NCI-H226 (cell line): ENCODE results near the gene ZNF775.

Source experiments
- DNase-seq: peaks from one replicate; pipeline ENCODE4 v3.0.0-alpha.2; 2015

Gene ZNF775

DNA sequence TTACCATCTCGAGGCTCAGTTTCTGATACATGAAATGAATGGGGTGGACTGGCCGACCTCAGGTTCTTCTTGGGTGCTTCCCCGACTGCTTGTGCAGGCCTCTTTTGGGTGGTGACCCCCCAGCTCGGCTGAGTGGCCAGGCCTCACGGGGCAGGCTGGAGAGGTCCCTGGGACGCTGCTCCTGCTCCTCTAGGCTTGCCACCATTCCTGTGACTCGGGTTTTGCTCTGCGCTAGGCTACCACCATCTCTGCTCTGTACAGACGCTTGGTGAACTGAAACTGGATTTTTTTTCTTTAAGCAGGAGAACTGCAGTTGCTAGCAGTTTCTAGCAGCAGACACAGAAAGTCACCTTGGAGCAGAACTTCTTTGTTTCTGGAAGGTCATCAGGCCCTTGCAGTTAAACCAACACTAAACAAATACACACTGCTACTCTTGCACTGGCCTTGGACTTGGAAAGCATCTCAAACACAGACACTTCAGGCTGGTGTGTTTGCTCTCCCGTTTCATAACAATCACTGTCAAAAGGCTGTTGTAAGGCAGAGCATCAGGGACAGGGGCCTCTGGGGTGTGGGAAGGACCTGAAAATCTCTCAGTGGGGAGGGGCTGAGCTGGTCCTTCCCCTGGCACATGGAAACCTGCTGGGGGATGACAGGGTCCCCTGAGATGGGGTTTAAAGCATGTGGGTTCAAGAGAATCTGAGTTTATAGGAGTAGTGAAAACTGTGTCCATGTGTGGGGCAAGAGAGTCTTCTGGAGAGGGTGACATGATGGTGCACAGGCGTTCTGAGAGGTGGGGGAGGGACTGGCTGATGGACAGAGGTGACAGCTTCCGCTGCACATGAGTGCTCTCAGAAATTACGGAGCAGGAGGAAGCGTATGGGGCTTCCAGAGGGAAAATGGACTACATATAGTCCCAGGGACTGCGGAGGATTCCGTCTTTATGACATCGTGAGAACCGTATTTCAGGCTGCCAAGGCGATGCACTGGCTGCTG lies 36.3 kb downstream of the ZNF775 start:
- no peak for DNase-seq

DNA sequence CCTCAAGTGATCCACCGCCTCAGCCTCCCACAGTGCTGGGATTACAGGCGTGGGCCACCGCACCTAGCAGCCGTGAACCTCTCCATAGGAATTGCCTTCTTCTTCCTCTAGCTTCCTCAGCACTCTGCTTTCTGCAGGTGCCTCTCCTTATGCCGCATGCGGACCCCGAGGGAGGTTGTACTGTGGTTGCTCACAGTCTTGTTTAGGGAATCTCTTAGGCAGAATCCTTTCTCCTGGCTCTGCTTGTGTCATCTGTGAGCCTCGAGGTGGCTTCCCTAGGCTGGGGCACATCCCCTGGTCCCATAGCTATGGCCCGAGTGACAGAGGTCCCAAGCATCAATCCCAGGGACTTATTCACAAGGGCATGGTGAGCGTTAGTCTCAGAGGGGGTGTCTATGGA lies 38.1 kb downstream of the ZNF775 start:
- DNase-seq: no peak

DNA sequence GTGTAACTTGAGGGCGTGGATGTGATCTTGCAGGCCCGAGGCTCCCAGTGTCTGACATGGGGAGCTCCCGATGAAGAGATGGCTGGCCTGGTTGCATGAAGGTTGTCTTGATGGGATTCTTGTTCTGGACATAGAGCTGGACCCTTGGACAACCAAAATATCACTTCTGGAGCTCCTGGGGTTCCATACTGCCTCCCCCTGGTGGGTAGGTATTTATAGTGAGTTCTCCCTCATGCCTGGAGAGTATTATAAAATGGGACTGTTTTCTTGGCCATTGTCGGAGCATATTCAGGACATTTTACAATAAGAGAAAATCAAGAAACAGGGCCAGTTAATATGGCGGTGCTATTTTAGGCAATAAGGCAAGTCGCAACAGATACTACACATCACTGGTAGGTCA lies 38.7 kb downstream of the ZNF775 start:
- no peak for DNase-seq

DNA sequence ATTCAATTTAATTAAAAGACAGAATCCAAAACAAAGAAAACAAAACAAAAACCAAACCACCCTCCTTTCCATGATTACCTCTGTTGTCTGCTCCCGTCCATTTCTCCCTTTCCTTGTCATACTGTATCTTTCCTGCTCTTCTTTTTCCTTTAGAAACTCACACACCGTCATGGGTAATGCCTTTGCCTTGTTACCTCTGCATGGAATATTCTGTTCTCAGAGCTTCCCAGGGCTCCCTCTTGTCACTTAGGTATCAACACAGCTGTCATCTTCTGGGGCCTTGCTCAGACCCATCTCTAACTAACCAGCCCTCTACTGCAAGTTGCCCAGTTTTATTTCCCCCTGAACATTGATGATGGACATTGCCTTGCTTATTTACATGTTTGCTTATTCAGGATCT lies 41.1 kb downstream of the ZNF775 start:
- no peak for DNase-seq

DNA sequence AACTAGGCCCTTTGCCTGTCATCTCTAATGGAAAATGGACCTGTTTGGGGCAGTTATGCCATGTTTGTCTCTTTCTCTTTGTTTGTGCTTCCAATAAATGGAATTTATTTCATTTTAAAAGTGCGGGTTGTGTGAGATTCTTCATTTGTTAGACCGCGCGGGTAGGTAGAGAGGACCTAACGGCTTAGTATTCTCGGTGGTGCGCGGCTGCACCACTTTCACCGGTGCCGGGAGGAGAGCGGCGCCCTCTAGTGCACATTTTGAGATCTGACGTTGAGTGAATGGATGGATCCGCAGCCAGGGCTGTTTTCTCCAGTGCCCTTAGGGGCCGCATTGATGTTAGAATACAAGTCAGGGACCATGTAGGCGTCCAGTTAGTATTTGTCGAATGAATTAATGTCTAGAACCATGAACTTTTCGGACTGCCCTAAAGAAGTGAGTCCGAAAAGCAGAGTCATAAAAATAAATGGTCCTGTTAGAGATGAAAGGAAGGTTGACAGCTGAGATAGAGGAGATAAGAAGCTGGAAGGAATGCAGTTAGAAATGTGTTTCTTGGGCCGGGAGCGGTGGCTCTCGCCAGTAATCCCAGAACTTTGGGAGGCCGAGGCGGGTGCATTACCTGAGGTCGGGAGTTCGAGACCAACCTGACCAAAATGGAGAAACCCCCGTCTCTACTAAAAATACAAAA lies 42.0 kb downstream of the ZNF775 start:
- peak; percentile 62 for DNase-seq

DNA sequence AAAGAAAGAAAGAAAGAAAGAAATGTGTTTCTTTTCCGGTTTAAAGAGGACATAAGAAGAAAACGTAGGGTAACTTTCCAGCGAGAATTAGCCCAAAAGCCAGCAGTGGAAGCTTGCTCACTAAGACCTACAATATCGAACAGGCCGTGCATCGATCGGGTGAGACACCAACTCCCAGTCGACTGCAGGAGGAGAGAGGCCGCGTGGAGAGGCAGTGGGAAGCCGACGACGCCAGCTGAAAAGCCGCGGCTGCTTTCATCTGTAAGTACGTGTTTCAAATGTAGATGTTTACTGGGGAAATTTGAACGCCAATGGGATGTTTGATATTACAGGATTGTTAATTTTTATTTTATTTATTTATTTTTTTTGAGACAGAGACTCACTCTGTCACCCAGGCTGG lies 42.7 kb downstream of the ZNF775 start:
- no peak for DNase-seq

DNA sequence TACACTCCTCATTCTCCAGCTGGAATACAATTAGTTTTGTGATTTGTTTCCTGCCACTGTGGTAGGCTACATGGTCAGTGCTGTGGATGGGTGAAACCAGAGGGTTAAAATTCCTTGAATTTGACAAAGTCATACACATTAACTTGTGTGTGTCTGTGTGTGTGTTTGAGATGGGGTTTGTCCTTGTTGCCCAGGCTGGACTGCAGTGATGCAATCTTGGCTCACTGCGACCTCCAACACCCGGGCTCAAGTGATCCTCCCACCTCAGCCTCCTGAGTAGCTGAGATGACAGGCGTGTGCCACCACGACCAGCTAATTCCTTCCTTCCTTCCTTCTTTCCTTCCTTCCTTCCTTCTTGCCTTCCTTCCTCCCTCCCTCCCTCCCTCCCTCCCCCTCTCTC lies 46.5 kb downstream of the ZNF775 start:
- DNase-seq: no peak

DNA sequence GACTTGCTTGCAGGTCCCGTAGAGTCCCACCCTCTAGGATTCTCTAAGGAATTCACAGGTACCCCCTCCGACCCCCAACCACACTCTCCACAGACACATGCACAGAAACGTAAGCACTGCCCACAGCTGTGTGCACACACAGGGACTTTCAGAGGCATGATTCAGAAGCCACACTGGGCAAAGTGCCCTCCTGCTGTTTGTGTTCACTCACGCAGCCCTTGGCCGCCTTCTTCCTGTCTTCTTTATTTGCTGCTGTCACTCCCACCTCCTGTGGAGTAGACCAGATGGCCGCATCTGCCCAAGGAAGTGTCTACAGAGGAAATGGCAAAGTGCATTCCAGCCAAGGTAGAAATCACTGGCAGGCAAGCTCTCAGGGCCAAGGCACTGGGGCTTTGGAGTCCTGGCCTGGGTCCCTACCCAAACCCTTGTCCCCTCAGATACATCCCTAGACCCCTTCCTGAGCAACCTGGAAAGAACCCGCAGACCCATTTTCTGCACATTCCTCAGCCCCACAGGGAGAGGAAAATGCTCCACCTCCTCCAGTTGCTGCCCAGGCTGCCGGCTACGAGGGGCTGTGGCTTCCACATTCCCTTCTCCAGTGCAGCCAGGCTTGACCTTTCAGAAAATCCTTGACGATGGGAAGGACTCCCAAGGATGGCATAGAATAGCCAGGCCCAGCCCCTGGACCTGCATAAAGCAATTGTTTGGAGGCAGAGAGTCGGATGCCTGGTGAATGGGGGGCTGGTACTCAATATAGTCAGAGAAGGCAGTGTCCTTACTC lies 49.7 kb downstream of the ZNF775 start:
- DNase-seq: peak; percentile 53

DNA sequence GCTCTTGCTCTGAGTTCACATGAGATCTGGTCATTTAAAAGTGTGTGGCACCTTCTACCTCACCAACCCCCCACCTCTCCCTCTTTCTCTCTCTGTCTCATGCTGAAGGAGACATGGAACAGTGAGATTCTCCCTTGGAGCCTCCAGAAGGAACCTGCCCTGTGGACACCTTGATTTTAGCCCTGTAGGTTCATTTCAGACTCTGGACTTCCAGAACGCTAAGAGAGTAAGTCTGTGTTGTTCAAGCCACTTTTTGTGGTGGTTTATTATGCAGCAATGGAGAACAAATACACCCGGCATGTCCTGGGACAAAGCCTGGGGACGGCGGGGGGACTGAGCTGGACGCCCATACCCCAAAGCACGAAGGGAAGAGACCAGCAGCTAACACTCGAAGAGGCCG lies 50.6 kb downstream of the ZNF775 start:
- no peak for DNase-seq

DNA sequence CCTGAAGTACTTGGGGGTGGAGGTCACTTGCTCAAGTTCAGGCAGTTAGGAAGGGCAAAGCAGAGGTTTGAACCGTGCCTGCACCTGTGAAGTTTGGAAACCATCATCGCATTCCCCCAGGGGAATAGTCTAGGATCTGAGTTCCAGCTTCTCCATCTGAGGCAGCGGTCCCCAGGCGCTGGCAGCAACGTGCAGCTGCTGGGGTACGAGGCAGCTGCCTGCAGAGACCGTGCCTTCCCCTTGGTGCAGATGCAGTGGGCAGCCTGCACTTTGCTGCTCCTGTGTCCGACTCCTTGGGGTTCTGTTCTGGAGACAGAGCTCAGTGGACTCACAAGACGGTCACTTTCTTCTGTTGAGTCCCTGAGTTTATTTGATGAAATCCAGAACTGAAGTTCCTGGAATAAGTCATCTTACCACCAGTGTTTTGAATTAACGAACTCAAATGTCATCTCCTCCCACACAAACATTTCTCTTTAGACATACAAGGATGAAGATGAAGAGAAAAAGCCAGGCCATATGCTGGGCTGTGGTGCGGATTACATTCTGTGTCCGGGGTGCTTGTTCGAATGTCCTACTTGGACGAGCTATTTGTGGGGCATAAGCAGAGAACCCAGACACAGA lies 51.4 kb downstream of the ZNF775 start:
- DNase-seq: no peak

DNA sequence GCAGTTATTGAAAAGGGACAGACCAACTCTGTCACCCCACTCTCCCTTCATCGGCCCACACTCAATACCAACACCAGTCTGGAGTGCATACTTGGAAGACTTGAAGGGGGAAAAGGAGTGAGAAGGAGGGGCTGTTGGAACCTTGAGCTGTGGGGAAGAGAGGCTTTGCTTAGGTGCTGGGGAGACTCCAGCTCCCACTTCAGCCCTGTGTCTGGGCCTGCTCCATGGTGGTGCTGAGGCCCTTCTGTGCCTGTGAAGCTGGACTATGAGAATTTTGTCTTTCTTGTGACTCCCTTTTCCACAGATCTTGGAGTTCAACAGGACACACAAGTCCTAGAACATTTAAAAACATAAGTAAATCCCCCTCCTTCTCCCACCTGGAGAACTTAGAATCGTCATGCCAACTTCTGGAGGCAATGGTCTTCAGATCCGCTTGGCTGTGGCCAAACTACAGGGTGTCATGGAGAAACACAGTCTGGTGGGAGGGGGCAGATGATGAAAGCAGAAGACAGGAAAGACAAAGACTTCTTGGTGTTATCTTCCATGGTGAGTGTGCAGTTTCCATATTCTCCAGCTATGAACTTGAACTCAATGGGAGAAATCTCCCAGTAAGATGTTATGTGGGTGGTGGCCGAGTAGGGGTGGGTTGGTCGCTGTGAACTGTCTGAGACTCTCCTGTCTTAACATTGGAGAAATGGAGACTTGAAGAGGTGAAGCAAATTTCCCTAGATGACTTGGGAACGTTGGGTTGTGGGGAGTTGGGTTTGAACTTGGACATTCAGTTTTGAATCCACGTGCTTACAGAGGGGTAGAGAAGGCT lies 52.9 kb downstream of the ZNF775 start:
- DNase-seq: no peak

DNA sequence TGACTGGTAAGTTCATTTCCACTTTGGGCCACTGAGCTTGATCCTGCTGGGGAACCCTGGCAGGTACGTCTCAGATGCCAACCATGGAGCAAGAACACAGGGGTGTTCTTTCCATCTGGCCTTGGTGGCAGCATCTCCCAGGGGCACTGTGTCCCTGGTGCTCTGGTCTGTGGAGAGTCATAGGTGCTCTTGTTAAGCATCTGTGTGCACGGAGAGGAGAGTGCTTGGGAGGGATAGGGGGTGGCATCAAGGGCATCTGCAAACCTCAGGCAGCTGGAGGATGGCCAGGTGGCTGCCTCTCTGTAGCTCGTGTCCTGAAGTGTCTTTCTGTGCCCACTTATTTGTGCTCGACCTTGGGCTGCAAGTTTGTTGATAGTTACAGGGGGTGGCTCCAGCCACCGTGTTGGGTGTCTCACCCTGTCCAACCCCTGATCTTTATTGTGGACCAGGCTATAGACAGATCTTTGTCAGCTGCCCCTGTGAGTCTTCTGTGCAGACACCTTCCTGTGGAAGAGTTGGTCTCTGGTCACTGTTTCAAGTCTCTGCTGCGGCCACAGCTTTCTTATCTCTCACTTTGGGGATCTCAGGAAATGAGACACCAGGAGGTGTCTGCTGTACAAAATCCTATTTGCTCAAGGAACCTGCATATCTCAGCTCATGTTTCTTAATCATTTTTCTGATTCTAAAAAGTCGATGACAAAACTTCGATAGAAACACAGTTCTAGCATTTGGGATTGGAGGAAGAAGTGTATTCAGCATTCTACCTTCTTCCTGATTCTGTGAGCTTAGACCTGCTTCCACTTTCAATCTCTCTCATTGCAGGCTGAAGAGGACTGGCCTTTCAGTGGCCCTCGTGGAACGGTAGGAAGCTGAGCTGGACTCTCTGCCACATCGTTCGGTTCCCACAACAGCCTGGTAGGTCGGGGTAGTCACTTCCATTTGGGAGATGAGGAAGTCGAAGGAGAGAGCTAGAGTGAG lies 54.1 kb downstream of the ZNF775 start:
- DNase-seq: no peak

DNA sequence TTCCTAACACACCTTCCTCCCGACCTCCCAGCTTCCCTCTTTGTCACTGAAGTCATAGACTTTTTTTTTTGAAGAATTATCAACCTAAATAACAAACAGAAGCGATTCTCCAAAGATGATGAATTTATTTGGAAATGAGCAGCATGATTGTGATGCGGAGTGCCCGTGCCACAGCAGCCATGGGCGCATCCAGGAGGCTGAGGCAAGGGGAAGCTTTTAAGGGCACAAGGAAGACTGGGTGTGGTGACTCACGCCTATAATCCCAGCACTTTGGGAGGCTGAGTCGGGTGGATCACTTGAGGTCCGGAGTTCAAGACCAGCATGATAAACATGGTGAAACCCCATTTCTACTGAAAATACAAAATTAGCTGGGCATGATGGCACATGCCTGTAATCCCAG lies 55.1 kb downstream of the ZNF775 start:
- no peak for DNase-seq

DNA sequence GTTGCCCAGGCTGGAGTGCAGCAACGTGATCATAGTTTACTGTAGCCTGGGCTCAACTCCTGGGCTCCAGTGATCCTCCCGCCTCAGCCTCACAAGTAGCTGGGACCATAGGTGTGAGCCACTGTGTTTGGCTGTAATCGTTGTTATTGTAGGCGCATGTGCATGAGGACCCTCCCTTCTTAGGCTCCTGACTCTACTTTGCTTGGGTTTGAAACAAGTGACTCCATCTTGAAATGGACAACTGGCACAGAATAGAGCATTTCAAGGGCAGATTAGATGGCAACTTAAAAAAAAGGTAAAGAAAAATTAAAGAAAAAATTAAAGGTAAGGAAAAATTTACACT lies 55.9 kb downstream of the ZNF775 start:
- DNase-seq: no peak

DNA sequence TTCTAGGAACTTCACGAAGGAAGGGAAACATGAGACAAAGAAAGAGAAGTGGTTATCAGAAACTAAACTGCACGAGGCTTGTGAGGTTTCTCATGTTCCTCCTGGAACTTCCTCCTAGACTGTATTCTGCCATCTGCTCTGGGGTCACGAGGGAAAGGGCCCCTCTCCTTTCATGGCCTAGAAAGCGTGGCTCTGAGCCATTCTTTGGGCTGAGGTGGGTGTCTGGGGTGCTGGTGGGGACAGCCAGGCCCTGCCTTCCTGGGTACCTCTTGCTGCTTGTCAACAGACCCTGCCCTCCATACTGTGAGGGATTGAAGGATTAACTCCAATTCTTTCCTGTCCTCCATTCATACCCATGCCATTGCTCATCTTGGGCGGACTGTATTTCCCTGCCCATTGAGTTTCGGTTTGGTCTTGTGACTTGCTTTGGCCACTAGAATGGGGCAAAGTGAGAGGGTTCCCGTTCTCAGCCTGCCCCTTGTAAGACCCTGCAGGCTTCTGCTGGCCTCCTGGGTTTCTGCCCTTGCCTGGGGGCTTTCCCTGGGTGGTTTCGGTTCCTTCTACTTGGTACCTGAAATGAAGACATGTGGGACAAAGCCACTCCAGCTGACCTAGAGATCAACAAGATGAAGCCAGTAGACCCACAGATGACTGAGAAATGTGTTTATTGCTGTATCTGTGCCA lies 56.4 kb downstream of the ZNF775 start:
- no peak for DNase-seq

DNA sequence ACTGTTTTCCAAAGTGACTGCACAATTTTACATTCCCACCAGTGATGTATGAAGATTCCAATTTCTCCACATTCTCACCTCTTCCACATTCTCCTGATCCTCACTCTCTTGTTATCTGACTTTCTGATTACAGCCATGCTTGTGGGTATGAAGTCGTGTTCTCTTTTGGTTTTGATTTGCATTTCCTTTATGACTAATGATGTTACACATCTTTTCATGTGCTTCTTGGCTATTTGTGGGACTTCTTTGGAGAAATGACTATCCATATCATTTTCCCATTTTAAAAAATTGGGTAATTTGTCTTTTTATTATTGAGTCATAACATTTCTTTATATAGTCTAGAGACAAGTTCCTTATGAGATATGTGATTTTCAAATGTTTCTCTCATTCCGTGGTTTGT lies 60.8 kb downstream of the ZNF775 start:
- peak; percentile 80 for DNase-seq

DNA sequence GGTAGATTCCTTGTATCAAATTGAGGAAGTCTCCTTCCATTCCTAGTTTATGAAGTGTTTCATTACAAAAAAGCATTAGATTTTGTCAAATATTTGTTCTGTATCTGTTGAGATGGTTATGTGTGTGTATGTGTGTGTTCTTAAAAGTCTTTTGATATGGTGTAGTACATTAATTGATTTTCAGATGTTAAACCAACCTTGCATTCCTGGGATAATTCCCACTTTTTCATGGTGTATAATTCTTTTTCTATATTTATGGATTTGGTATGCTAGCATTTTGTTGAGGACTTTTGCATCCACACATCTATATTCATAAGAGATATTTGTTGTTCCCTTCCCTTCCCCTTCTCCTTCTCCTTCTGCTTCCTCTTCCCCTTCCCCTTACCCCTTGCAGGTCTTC lies 62.4 kb downstream of the ZNF775 start:
- DNase-seq: no peak

DNA sequence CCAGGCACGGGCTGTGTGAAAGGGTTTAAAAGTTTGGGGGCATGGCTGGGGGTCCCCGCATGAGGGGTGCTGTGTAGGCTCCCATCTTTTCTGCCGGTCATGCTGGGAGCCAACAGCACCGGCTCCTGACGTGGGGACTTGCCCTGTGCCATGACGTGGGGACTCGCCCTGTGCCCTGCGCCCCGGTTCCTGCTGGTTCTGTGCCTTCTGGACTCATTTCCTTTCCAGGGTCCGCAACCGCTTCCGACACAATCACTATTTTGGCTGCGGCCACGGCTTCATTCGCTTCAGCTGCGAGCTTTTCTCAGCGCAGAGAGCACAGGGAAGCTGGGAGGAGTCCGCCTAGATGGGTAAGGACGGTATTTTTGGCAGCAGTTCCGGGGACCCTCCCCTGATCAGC lies 63.7 kb downstream of the ZNF775 start:
- no peak for DNase-seq

DNA sequence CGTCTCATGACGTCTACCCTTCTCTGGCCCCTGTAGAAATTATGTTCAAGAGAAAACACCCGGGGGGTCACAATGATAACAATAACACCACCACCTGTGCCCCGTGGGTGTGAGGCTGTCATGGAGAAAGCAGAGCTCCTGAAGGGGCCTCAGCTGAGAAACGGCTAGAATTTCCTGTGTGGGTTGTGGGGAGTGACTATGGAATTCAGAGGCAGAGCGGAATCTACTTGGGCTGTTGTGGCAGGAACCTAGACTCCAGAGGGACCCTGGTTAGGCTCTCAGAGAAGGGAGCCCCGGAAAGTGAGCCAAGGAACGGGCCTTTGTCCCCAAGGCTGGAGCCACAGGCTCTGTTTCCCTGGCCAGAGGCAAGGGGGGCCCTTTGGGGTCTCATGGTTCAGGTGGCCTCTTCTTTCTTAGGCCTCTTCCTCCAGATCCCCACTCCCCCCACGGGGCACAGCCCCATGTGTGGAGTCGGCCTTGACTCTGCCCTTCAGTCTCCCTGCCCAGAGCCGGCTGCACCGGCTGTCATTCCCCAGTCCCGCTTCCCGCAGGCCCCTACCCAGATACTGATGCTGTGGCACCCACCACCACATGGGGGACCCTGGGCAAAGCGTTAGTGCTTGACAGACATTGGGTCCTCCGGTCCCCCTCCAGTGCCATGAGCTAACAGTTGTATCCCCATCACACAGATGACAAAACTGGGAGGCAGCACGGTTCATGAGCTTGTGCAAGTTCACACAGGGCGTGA lies 64.8 kb downstream of the ZNF775 start:
- no peak for DNase-seq
